Immature natural killer cell (primary cell): ENCODE measurements around the gene ADGRD1. TPM values are rescaled to one million over a fixed set of nuclear protein-coding genes. Genes with fewer than 3 reads are reported as not detected.
"Not testable (repeated sequence)": the region's sequence is repeated elsewhere in the genome, so short reads cannot be mapped to it uniquely, and the experiment has no call there.

Experiments
- DNase-seq, 3 donors: peaks; one replicate each; pipeline ENCODE4 v3.0.0; 2022; ENCODE audit warnings: mixed read lengths in 1 of 3
- H3K27ac Mint-ChIP-seq, 6 donors: one replicate each; pipeline ENCODE4 v1.8.0; 2020; ENCODE audit warnings: mixed read lengths in 6 of 6, mild to moderate bottlenecking in 5 of 6, inconsistent platforms in 4 of 6, moderate library complexity in 3 of 6
- H3K27me3 Mint-ChIP-seq, 3 donors: one replicate each; pipeline ENCODE4 v1.8.0; 2020 to 2021; ENCODE audit warnings: low read depth in 3 of 3, mild to moderate bottlenecking in 3 of 3, mixed read lengths in 3 of 3, moderate library complexity in 3 of 3, inconsistent platforms in 1 of 3
- H3K36me3 Mint-ChIP-seq, 3 donors: one replicate each; pipeline ENCODE4 v1.8.0; 2020; ENCODE audit warnings: mixed read lengths in 3 of 3, inconsistent platforms in 2 of 3, mild to moderate bottlenecking in 2 of 3
- H3K4me1 Mint-ChIP-seq, 2 donors: one replicate each; pipeline ENCODE4 v1.8.0; 2020; ENCODE audit warnings: inconsistent platforms in 2 of 2, mild to moderate bottlenecking in 2 of 2, mixed read lengths in 2 of 2, moderate library complexity in 1 of 2
- H3K4me3 Mint-ChIP-seq, 5 donors: one replicate each; pipeline ENCODE4 v1.8.0; 2020; ENCODE audit warnings: mild to moderate bottlenecking in 5 of 5, mixed read lengths in 5 of 5, inconsistent platforms in 3 of 5, moderate library complexity in 3 of 5
- H3K9me3 Mint-ChIP-seq, 6 donors: one replicate each; pipeline ENCODE4 v1.8.0; 2020; ENCODE audit warnings: mild to moderate bottlenecking in 6 of 6, mixed read lengths in 6 of 6, inconsistent platforms in 4 of 6, moderate library complexity in 3 of 6
- polyA plus RNA-seq, 3 donors: library from polyadenylated mRNA; unstranded; fragments of 300-500 nt; fragmentation: Illumina TruSeq; gene quantifications; one replicate each; pipeline ENCODE4 v1.2.3, GENCODE V29; 2021

ADGRD1 gene
- polyA plus RNA-seq, 3 donors from 2014 or later, result not detected

DNA sequence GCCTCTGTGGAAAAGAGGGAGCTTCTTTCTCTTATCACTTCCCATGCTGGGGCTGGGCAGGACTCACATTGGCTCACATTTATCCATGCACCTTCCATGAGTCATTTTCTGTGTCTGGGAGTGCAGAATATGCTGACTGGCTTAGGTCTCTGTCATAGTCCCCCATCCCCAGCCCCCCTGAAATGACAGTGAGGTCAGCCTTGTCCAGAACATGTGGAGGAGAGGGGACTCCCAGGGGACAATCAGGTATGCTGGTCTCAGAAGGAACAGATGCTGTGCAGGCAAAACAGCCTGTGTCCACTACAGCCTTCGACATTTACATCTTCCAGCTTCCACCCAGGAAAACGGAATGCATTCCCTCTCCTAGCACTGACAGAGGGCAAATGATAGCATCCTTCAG, 35.0 kb downstream of the ADGRD1 start:
- Mint-ChIP-seq H3K36me3 (no peaks in the 10 kb centered on the region), H3K4me1 (peaks cover 0 to 11% of the 10 kb centered on the region in 2 donors), H3K27me3 (peaks cover 2 to 9% (median 3%) of the 10 kb centered on the region in 3 donors), H3K4me3 (no peak overlapping the region), H3K27ac (no peak overlapping the region), H3K9me3 (no peaks in the 10 kb centered on the region)
- no peak for DNase-seq

- peaks cover 0 to 11% of the 10 kb centered on the region in 2 donors for H3K4me1 Mint-ChIP-seq
- H3K4me3 Mint-ChIP-seq, result no peak overlapping the region
- no peak for DNase-seq
- no peaks in the 10 kb centered on the region for H3K36me3 Mint-ChIP-seq
- no peak overlapping the region for H3K27ac Mint-ChIP-seq
- peaks cover 2 to 9% (median 3%) of the 10 kb centered on the region in 3 donors for H3K27me3 Mint-ChIP-seq
- no peaks in the 10 kb centered on the region for H3K9me3 Mint-ChIP-seq
These were observed 35.7 kb downstream of the ADGRD1 start for GRCh38 chr12:130989391-130989790.

- H3K4me1 Mint-ChIP-seq, result peaks cover 4 to 18% of the 10 kb centered on the region in 2 donors
- no peak overlapping the region for H3K27ac Mint-ChIP-seq
- no peaks in the 10 kb centered on the region for H3K36me3 Mint-ChIP-seq
- no peaks in the 10 kb centered on the region for H3K9me3 Mint-ChIP-seq
- peaks cover 2 to 9% (median 3%) of the 10 kb centered on the region in 3 donors for H3K27me3 Mint-ChIP-seq
- H3K4me3 Mint-ChIP-seq, result no peak overlapping the region
- no peak for DNase-seq
These were observed 36.3 kb downstream of the ADGRD1 start for GRCh38 chr12:130990034-130990433.

GRCh38 chr12:130992448-130992847, 38.7 kb downstream of the ADGRD1 start:
- peak; percentile 14 to 43 (median 30) for DNase-seq
- peaks cover 9 to 23% of the 10 kb centered on the region in 2 donors for H3K4me1 Mint-ChIP-seq
- H3K9me3 Mint-ChIP-seq, result no peaks in the 10 kb centered on the region
- peaks cover 2 to 9% (median 3%) of the 10 kb centered on the region in 3 donors for H3K27me3 Mint-ChIP-seq
- H3K27ac Mint-ChIP-seq, result peak overlapping the region in 1 of 6 donors; percentile 69
- no peak overlapping the region for H3K4me3 Mint-ChIP-seq
- no peaks in the 10 kb centered on the region for H3K36me3 Mint-ChIP-seq

GRCh38 chr12:130992979-130993538, 39.4 kb downstream of the ADGRD1 start:
- Mint-ChIP-seq H3K4me1 (peaks cover 9 to 23% of the 10 kb centered on the region in 2 donors), H3K27ac (peak overlapping the region in 1 of 6 donors; percentile 69), H3K36me3 (no peaks in the 10 kb centered on the region), H3K4me3 (peak overlapping the region in 1 of 5 donors; percentile 4), H3K27me3 (peaks cover 2 to 9% (median 3%) of the 10 kb centered on the region in 3 donors), H3K9me3 (no peaks in the 10 kb centered on the region)
- no peak for DNase-seq

DNA sequence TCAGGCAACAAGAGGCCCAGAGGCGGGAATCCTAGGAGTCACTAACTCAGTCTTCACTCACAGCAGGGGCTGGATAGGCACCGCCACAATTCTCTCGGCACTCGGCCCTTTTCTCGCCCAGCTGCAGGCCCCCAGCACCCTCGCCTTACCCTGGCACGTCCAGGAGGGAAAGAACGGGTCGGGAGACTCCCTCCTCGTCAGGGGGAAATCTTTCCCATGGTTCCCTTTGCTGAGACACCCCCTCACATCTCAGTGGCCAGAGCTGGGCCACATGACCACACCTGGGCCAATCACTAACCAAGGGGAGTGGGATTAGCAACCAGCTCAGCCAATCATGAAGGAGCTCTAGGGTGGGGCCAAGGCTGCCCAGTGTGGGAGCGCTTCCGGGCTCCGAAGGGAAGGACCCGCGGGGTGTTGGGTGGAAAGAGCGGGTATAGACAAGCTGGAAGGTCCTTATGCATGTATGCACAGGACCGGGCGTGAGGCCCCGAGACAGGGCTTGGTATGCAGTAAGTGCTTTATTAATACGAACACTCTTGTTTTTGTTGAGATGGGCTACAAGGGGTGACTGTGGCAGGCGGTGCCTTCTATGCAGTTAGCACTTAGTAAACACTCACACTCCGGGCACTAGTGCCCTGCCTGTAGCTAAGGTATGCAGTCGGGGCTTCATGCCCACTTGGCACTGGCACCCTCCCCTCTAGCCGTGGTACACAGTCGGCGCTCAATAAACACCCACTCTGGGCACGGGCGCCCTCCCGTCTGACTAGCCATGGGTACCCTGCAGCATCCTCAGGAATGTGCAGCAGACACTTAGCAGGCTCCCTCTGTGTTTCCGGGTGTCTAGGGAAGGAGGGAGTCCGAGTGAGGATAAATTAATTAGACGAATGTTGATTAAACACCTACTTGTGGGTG, 40.3 kb downstream of the ADGRD1 start:
- Mint-ChIP-seq H3K36me3 (no peaks in the 10 kb centered on the region), H3K27me3 (peaks cover 0 to 9% (median 3%) of the 10 kb centered on the region in 3 donors), H3K4me1 (peaks cover 9 to 23% of the 10 kb centered on the region in 2 donors), H3K9me3 (no peaks in the 10 kb centered on the region), H3K27ac (no peak overlapping the region), H3K4me3 (no peak overlapping the region)
- no peak for DNase-seq

GRCh38 chr12:130994821-130995375, 41.2 kb downstream of the ADGRD1 start:
- Mint-ChIP-seq H3K36me3 (no peaks in the 10 kb centered on the region), H3K9me3 (no peaks in the 10 kb centered on the region), H3K27ac (peak overlapping the region in 1 of 6 donors; percentile 89), H3K4me1 (peaks cover 9 to 23% of the 10 kb centered on the region in 2 donors), H3K4me3 (peak overlapping the region in 2 of 5 donors; percentile 13 to 42), H3K27me3 (peaks cover 0 to 10% (median 3%) of the 10 kb centered on the region in 3 donors)
- peak in 2 of 3 donors; percentile 13 to 42 for DNase-seq

- not testable (repeated sequence) for H3K9me3 Mint-ChIP-seq, H3K36me3 Mint-ChIP-seq, DNase-seq
- Mint-ChIP-seq H3K4me1 (peaks cover 9 to 23% of the 10 kb centered on the region in 2 donors), H3K27me3 (peaks cover 0 to 15% (median 3%) of the 10 kb centered on the region in 3 donors), H3K4me3 (peak overlapping the region in 2 of 5 donors; percentile 13 to 42), H3K27ac (peak overlapping the region in 1 of 6 donors; percentile 89)
These were observed 41.8 kb downstream of the ADGRD1 start for GRCh38 chr12:130995386-130995969.

- Mint-ChIP-seq H3K4me3 (no peak overlapping the region), H3K36me3 (no peaks in the 10 kb centered on the region), H3K27ac (no peak overlapping the region), H3K9me3 (no peaks in the 10 kb centered on the region), H3K4me1 (peaks cover 9 to 12% of the 10 kb centered on the region in 2 donors), H3K27me3 (peaks cover 0 to 6% (median 0%) of the 10 kb centered on the region in 3 donors)
- no peak for DNase-seq
These were observed 44.4 kb downstream of the ADGRD1 start for GRCh38 chr12:130998136-130998535.

DNA sequence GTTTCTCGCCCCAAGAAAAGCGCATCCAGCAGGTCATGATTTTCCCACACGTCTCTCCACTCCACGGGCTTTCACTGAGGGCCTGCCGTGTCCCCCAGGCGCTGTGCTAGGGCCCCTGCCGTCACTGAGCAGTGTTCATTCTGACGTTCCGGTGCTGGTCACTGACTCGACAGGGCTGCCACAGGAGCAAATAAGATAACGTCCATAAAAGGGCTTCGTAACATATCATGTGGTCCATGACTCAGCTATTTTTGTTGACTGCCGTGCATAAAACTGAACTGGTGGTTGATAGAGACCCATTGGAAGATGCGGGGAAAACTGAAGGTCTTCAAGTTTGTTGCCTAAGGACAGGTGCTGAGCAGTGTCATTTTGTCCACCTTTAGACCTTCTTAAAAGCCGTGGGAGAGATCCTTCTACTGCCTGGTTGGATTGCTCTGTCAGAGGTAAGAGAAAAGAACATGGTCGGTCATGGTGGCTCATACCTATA, 46.3 kb downstream of the ADGRD1 start:
- Mint-ChIP-seq H3K4me3 (no peak overlapping the region), H3K27me3 (peaks cover 0 to 6% (median 0%) of the 10 kb centered on the region in 3 donors), H3K9me3 (no peaks in the 10 kb centered on the region), H3K27ac (no peak overlapping the region), H3K4me1 (peaks cover 5 to 8% of the 10 kb centered on the region in 2 donors), H3K36me3 (no peaks in the 10 kb centered on the region)
- DNase-seq, result no peak

GRCh38 chr12:131001493-131001892, 47.8 kb downstream of the ADGRD1 start:
- no peaks in the 10 kb centered on the region for H3K36me3 Mint-ChIP-seq
- H3K4me1 Mint-ChIP-seq, result peaks cover 0 to 4% of the 10 kb centered on the region in 2 donors
- DNase-seq, result no peak
- H3K4me3 Mint-ChIP-seq, result no peak overlapping the region
- no peak overlapping the region for H3K27ac Mint-ChIP-seq
- peaks cover 0 to 6% (median 0%) of the 10 kb centered on the region in 3 donors for H3K27me3 Mint-ChIP-seq
- H3K9me3 Mint-ChIP-seq, result no peaks in the 10 kb centered on the region

DNA sequence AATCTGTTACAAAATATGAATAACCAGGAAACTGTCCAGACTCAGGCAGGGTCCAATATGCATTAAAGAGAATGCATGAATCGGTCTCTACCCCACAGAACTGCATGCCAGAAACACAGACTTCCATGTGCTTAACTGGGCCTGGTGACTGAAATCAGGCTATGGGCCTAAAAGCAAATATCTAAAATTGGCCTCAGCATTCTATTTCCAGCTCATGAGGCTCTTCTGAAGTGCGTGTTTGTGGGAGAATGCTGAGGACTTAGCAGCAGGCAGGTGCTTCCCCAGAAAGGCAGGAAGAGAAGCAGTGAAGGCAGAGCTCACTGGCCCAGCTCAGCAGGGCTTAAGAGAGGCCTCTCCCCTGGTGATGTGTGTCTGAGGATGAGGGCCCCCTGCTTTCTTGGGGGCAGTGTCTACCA, 48.5 kb downstream of the ADGRD1 start:
- no peak for DNase-seq
- Mint-ChIP-seq H3K9me3 (no peaks in the 10 kb centered on the region), H3K4me3 (no peak overlapping the region), H3K36me3 (no peaks in the 10 kb centered on the region), H3K4me1 (peaks cover 0 to 4% of the 10 kb centered on the region in 2 donors), H3K27me3 (peaks cover 0 to 8% (median 0%) of the 10 kb centered on the region in 3 donors), H3K27ac (no peak overlapping the region)

- Mint-ChIP-seq H3K27me3 (peaks cover 0 to 8% (median 0%) of the 10 kb centered on the region in 3 donors), H3K4me1 (peaks cover 0 to 4% of the 10 kb centered on the region in 2 donors), H3K36me3 (no peaks in the 10 kb centered on the region), H3K9me3 (no peaks in the 10 kb centered on the region), H3K27ac (no peak overlapping the region), H3K4me3 (no peak overlapping the region)
- DNase-seq, result no peak
These were observed 49.5 kb downstream of the ADGRD1 start for GRCh38 chr12:131003036-131003715.
